Upper lobe of left lung (tissue), 4 donors: ENCODE measurements around the gene LRRC3.

Experiments used
- CTCF ChIP-seq, 6 experiments: fragments of 450-650 bp in 4 of 6; fragments of 200-600 bp in 2 of 6; sonication (generic) in 2 of 6; IDR thresholded peaks; one replicate each; pipeline ENCODE4 v1.5.1; 2016 to 2019; ENCODE audit warnings: antibody characterized with exemption in 6 of 6
- POLR2A ChIP-seq, 4 donors: fragments of 450-650 bp; IDR thresholded peaks; one replicate each; pipeline ENCODE4 v1.5.1; 2016 to 2017; ENCODE audit warnings: antibody characterized with exemption in 4 of 4, mild to moderate bottlenecking in 2 of 4
- POLR2AphosphoS5 ChIP-seq, 2 donors: sonication (generic); formaldehyde crosslinking; IDR thresholded peaks; one replicate each; pipeline ENCODE4 v1.5.1; 2017; ENCODE audit warnings: antibody characterized with exemption in 2 of 2

GRCh38 chr21:44440241-44441040 is 14.9 kb upstream of the LRRC3 start:
- TF ChIP-seq POLR2A (IDR thresholded peaks at IDR 0.05) (no peak), POLR2AphosphoS5 (IDR thresholded peaks at IDR 0.05) (no peak), CTCF (IDR thresholded peaks at IDR 0.05) (no peak)
